ENCODE data around the gene EVPL. TPM values are rescaled to one million over a fixed set of nuclear protein-coding genes. Genes with fewer than 3 reads are reported as not detected.
A peak's percentile ranks its signal among the peaks of the same experiment; 100 is the strongest.
"Not testable (repeated sequence)": the region's sequence is repeated elsewhere in the genome, so short reads cannot be mapped to it uniquely, and the experiment has no call there.

EVPL gene
- total and polyA plus RNA-seq, 3 experiments from 2014 or later, result 0.07 to 0.11 TPM; not detected in 1

GRCh38 chr17:76050538-76051467 is 23.7 kb upstream of the EVPL start:
- Mint-ChIP-seq H3K36me3 (peaks cover 14 to 83% (median 21%) of the 10 kb centered on the region in 3 donors), H3K4me1 (peaks cover 7 to 33% (median 23%) of the 10 kb centered on the region in 3 donors), H3K4me3 (no peak overlapping the region), H3K27me3 (no peaks in the 10 kb centered on the region), H3K27ac (peak overlapping the region in 3 of 8 donors; percentile 14 to 87 (median 42)), H3K9me3 (no peaks in the 10 kb centered on the region)
- Histone ChIP-seq H3K27me3 (ENCODE audit: insufficient read depth, low read length, poor library complexity, severe bottlenecking) (no peaks in the 10 kb centered on the region), H3K9me3 (ENCODE audit: low read length) (no peaks in the 10 kb centered on the region), H3K27ac (ENCODE audit: low read depth, low read length) (no peak overlapping the region), H3K36me3 (ENCODE audit: insufficient read depth, low read length) (peaks cover 55% of the 10 kb centered on the region), H3K4me3 (ENCODE audit: low read length) (no peak overlapping the region), H3K4me1 (ENCODE audit: insufficient read depth, low read length) (no peaks in the 10 kb centered on the region)
- DNase-seq, result no peak
- CTCF ChIA-PET, result interaction anchor here (1.1 to 1.4 kb wide), 2 partner anchors 37 to 57 kb away, joined by 3 to 4 read pairs; no protein-coding TSS in a partner anchor
- POLR2A ChIA-PET, result no interaction called here

GRCh38 chr17:76049836-76050537 is 22.9 kb upstream of the EVPL start:
- no peak overlapping the region for H3K27ac ChIP-seq (ENCODE audit: low read depth, low read length)
- no peaks in the 10 kb centered on the region for H3K9me3 ChIP-seq (ENCODE audit: low read length)
- no peaks in the 10 kb centered on the region for H3K4me1 ChIP-seq (ENCODE audit: insufficient read depth, low read length)
- H3K36me3 ChIP-seq (ENCODE audit: insufficient read depth, low read length), result peaks cover 63% of the 10 kb centered on the region
- no peak overlapping the region for H3K4me3 ChIP-seq (ENCODE audit: low read length)
- no peak overlapping the region for H3K4me3 Mint-ChIP-seq
- H3K27me3 Mint-ChIP-seq, result no peaks in the 10 kb centered on the region
- DNase-seq, result no peak
- POLR2A ChIA-PET, result no interaction called here
- peaks cover 7 to 33% (median 23%) of the 10 kb centered on the region in 3 donors for H3K4me1 Mint-ChIP-seq
- peaks cover 19 to 86% (median 25%) of the 10 kb centered on the region in 3 donors for H3K36me3 Mint-ChIP-seq
- H3K27me3 ChIP-seq (ENCODE audit: insufficient read depth, low read length, poor library complexity, severe bottlenecking), result no peaks in the 10 kb centered on the region
- no peaks in the 10 kb centered on the region for H3K9me3 Mint-ChIP-seq
- CTCF ChIA-PET, result interaction anchor here (1.1 to 1.4 kb wide), 3 partner anchors 14 to 58 kb away, joined by 3 to 6 read pairs (median 4); no protein-coding TSS in a partner anchor
- H3K27ac Mint-ChIP-seq, result peak overlapping the region in 3 of 8 donors; percentile 42 to 80 (median 46)

GRCh38 chr17:76049239-76049638 is 22.1 kb upstream of the EVPL start:
- Mint-ChIP-seq H3K4me3 (no peak overlapping the region), H3K27me3 (no peaks in the 10 kb centered on the region), H3K27ac (peak overlapping the region in 7 of 8 donors; percentile 7 to 89 (median 75)), H3K36me3 (peaks cover 19 to 90% (median 25%) of the 10 kb centered on the region in 3 donors), H3K9me3 (no peaks in the 10 kb centered on the region), H3K4me1 (peaks cover 7 to 33% (median 23%) of the 10 kb centered on the region in 3 donors)
- Histone ChIP-seq H3K27me3 (ENCODE audit: insufficient read depth, low read length, poor library complexity, severe bottlenecking) (no peaks in the 10 kb centered on the region), H3K36me3 (ENCODE audit: insufficient read depth, low read length) (peaks cover 70% of the 10 kb centered on the region), H3K4me1 (ENCODE audit: insufficient read depth, low read length) (no peaks in the 10 kb centered on the region), H3K27ac (ENCODE audit: low read depth, low read length) (no peak overlapping the region), H3K9me3 (ENCODE audit: low read length) (no peaks in the 10 kb centered on the region), H3K4me3 (ENCODE audit: low read length) (no peak overlapping the region)
- POLR2A ChIA-PET, result interaction anchor here (0.6 kb wide), 1 partner anchor 69 kb away, joined by 3 read pairs; no protein-coding TSS in a partner anchor
- no peak for DNase-seq
- CTCF ChIA-PET, result interaction anchor here (1.0 to 1.2 kb wide), 2 partner anchors 15 to 249 kb away, joined by 3 to 6 read pairs; no protein-coding TSS in a partner anchor

- Histone ChIP-seq H3K27me3 (ENCODE audit: insufficient read depth, low read length, poor library complexity, severe bottlenecking) (no peaks in the 10 kb centered on the region), H3K36me3 (ENCODE audit: insufficient read depth, low read length) (peaks cover 71% of the 10 kb centered on the region), H3K9me3 (ENCODE audit: low read length) (no peaks in the 10 kb centered on the region), H3K27ac (ENCODE audit: low read depth, low read length) (no peak overlapping the region), H3K4me1 (ENCODE audit: insufficient read depth, low read length) (no peaks in the 10 kb centered on the region), H3K4me3 (ENCODE audit: low read length) (no peak overlapping the region)
- ChIA-PET POLR2A (interaction anchor here (0.6 kb wide), 1 partner anchor 68 kb away, joined by 3 read pairs; no protein-coding TSS in a partner anchor), CTCF (interaction anchor here (1.0 to 1.2 kb wide), 2 partner anchors 16 to 250 kb away, joined by 3 to 6 read pairs; no protein-coding TSS in a partner anchor)
- peaks cover 7 to 29% (median 23%) of the 10 kb centered on the region in 3 donors for H3K4me1 Mint-ChIP-seq
- peaks cover 19 to 90% (median 29%) of the 10 kb centered on the region in 3 donors for H3K36me3 Mint-ChIP-seq
- peak in 2 of 5 donors; percentile 6 to 38 for DNase-seq
- H3K4me3 Mint-ChIP-seq, result no peak overlapping the region
- peak overlapping the region in 5 of 8 donors; percentile 60 to 87 (median 78) for H3K27ac Mint-ChIP-seq
- H3K9me3 Mint-ChIP-seq, result no peaks in the 10 kb centered on the region
- H3K27me3 Mint-ChIP-seq, result no peaks in the 10 kb centered on the region
These were observed 21.6 kb upstream of the EVPL start for GRCh38 chr17:76048711-76049110.

- no peaks in the 10 kb centered on the region for H3K27me3 Mint-ChIP-seq
- peaks cover 19 to 90% (median 26%) of the 10 kb centered on the region in 3 donors for H3K36me3 Mint-ChIP-seq
- Histone ChIP-seq H3K4me1 (ENCODE audit: insufficient read depth, low read length) (no peaks in the 10 kb centered on the region), H3K9me3 (ENCODE audit: low read length) (no peaks in the 10 kb centered on the region), H3K27me3 (ENCODE audit: insufficient read depth, low read length, poor library complexity, severe bottlenecking) (no peaks in the 10 kb centered on the region), H3K36me3 (ENCODE audit: insufficient read depth, low read length) (peaks cover 71% of the 10 kb centered on the region), H3K4me3 (ENCODE audit: low read length) (no peak overlapping the region), H3K27ac (ENCODE audit: low read depth, low read length) (no peak overlapping the region)
- H3K4me3 Mint-ChIP-seq, result no peak overlapping the region
- DNase-seq, result no peak
- H3K4me1 Mint-ChIP-seq, result peaks cover 7 to 25% (median 23%) of the 10 kb centered on the region in 3 donors
- ChIA-PET POLR2A (no interaction called here), CTCF (interaction anchor here (0.6 to 1.6 kb wide), 2 partner anchors 34 to 73 kb away, joined by 3 to 4 read pairs; no protein-coding TSS in a partner anchor)
- H3K9me3 Mint-ChIP-seq, result no peaks in the 10 kb centered on the region
- H3K27ac Mint-ChIP-seq, result peak overlapping the region in 7 of 8 donors; percentile 1 to 80 (median 54)
These were observed 21.0 kb upstream of the EVPL start for GRCh38 chr17:76048025-76048605.

- Histone ChIP-seq H3K4me3 (ENCODE audit: low read length) (no peak overlapping the region), H3K27ac (ENCODE audit: low read depth, low read length) (no peak overlapping the region), H3K9me3 (ENCODE audit: low read length) (no peaks in the 10 kb centered on the region), H3K36me3 (ENCODE audit: insufficient read depth, low read length) (peaks cover 83% of the 10 kb centered on the region), H3K4me1 (ENCODE audit: insufficient read depth, low read length) (no peaks in the 10 kb centered on the region), H3K27me3 (ENCODE audit: insufficient read depth, low read length, poor library complexity, severe bottlenecking) (no peaks in the 10 kb centered on the region)
- Mint-ChIP-seq H3K27me3 (no peaks in the 10 kb centered on the region), H3K36me3 (peaks cover 19 to 92% (median 27%) of the 10 kb centered on the region in 3 donors), H3K4me3 (no peak overlapping the region), H3K27ac (peak overlapping the region in 2 of 8 donors; percentile 48 to 61), H3K9me3 (no peaks in the 10 kb centered on the region), H3K4me1 (peaks cover 4 to 22% (median 20%) of the 10 kb centered on the region in 3 donors)
- no peak for DNase-seq
- POLR2A ChIA-PET, result interaction anchor here (0.6 kb wide), 1 partner anchor 293 kb away, joined by 3 read pairs; no protein-coding TSS in a partner anchor
- CTCF ChIA-PET, result interaction anchor here (1.0 to 1.5 kb wide), 5 partner anchors 13 to 233 kb away, joined by 3 to 5 read pairs (median 3); no protein-coding TSS in a partner anchor
These were observed 19.0 kb upstream of the EVPL start for GRCh38 chr17:76046064-76046463.

- H3K9me3 Mint-ChIP-seq; DNase-seq; H3K9me3 ChIP-seq (ENCODE audit: low read length); H3K4me3 Mint-ChIP-seq; H3K4me1 ChIP-seq (ENCODE audit: insufficient read depth, low read length); H3K27ac ChIP-seq (ENCODE audit: low read depth, low read length); H3K4me3 ChIP-seq (ENCODE audit: low read length); CTCF ChIA-PET; H3K27me3 Mint-ChIP-seq; POLR2A ChIA-PET; H3K27me3 ChIP-seq (ENCODE audit: insufficient read depth, low read length, poor library complexity, severe bottlenecking): not testable (repeated sequence)
- Mint-ChIP-seq H3K27ac (peak overlapping the region in 2 of 8 donors; percentile 22 to 63), H3K36me3 (peaks cover 19 to 93% (median 30%) of the 10 kb centered on the region in 3 donors), H3K4me1 (peaks cover 4 to 16% (median 9%) of the 10 kb centered on the region in 3 donors)
- H3K36me3 ChIP-seq (ENCODE audit: insufficient read depth, low read length), result peaks cover 85% of the 10 kb centered on the region
These were observed 17.4 kb upstream of the EVPL start for GRCh38 chr17:76044475-76045007.

All from CD8-positive, alpha-beta memory T cell (primary cell).